GM12874 (cell line): ENCODE results near the gene FAM181A.

ENCODE experiments used
- CTCF ChIP-seq: IDR thresholded peaks from 2 replicates; pipeline ENCODE4 v1.5.1; 2011; ENCODE audit warnings: low read depth, mild to moderate bottlenecking, control low read depth, low read length, moderate library complexity; ENCODE audit not compliant: insufficient read depth

FAM181A gene

GRCh38 chr14:93974833-93975232, 47.7 kb downstream of the FAM181A start:
- no peak for TF ChIP-seq CTCF

GRCh38 chr14:93975791-93976476, 48.8 kb downstream of the FAM181A start:
- TF ChIP-seq CTCF, result no peak

- TF ChIP-seq CTCF, result no peak
Observed at GRCh38 chr14:93976477-93977057, 49.4 kb downstream of the FAM181A start, which contains the start of gene ASB2. ASB2 (minus strand) TSS chr14:93976570; CDS start chr14:93964539, 12,031 bp downstream.

GRCh38 chr14:93977171-93977570, 50.0 kb downstream of the FAM181A start:
- no peak for TF ChIP-seq CTCF

GRCh38 chr14:93977790-93978581, 50.8 kb downstream of the FAM181A start:
- no peak for TF ChIP-seq CTCF

- no peak for TF ChIP-seq CTCF
Observed at GRCh38 chr14:93978735-93979134, 51.6 kb downstream of the FAM181A start.
